ENCODE measurements around the gene MAEA. TPM values are rescaled to one million over a fixed set of nuclear protein-coding genes. Genes with fewer than 3 reads are reported as not detected.

MAEA gene
- total and polyA plus RNA-seq, 9 of the 15 experiments (the other 6 are each of a cell fraction or from before 2014, with no cell fraction given) = 2.1 to 86.5 (median 45.0) TPM

DNA sequence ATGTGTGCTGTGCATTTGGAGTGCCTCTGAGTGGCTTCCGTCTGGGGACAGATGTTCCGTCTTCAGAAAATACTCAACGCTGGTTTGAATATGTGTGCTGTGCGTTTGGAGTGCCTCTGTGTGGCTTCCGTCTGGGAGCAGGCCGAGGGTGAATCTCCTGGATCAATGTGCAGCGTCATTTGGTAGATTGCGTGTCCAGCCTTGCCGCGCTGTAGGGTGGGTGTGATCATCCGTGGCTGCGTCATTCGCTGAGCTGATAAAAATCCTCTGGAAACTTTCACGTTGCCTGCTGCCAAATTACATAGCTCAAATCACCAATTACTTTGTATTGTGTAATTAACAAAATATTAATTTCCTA, 69.4 kb downstream of the MAEA start:
- DNase-seq (ENCODE audit: extremely low read depth in 1 of 4, low spot score in 3 of 4) = no peak
- no peaks in the 10 kb centered on the region for H3K79me2 ChIP-seq (ENCODE audit: control insufficient read depth, insufficient read depth, low read length)
- ATAC-seq = no peak
- ChIA-PET CTCF (ENCODE audit: low intra/inter-chr PET ratio) (interaction anchor here (0.9 kb wide), 1 partner anchor 220 kb away, joined by 8 read pairs; no protein-coding TSS in a partner anchor), POLR2A (interaction anchor here (0.7 kb wide), 1 partner anchor 397 kb away, joined by 4 read pairs; no protein-coding TSS in a partner anchor)
- H3K27ac ChIP-seq (ENCODE audit: extremely low read depth, low read depth, low read length) = no peak overlapping the region
- H3K9ac ChIP-seq (ENCODE audit: insufficient read depth in 1 of 2, low read depth in 2 of 2, low read length in 2 of 2) = no peak overlapping the region
- peaks cover 4% of the 10 kb centered on the region; the same call in 1 of the 2 replicates for H4K20me1 ChIP-seq (replicated peaks; ENCODE audit: control insufficient read depth, insufficient read depth, low read length)
- intact Hi-C loops (cut with micrococcal nuclease) (loop anchor here (5.0 to 10.0 kb wide), 2 partner anchors 153 to 366 kb away; partner anchors contain the start of genes TACC3 and TMEM129), in situ Hi-C loops (cut with MboI) (no loop called here)
- WGBS (ENCODE audit: insufficient coverage, low coverage, missing lambda C conversion rate) = 64% methylated on average over 14 of the region's 14 CpGs
- peaks cover 5% of the 10 kb centered on the region for H3K9me1 ChIP-seq (ENCODE audit: control insufficient read depth, insufficient read depth, low read length)
- H3K4me1 ChIP-seq (replicated peaks in 1 of 2; ENCODE audit: control insufficient read depth in 2 of 2, insufficient read depth in 2 of 2, low read length in 2 of 2) = peaks cover 0 to 47% of the 10 kb centered on the region in 2 experiments; a peak in 2 of 5 replicates
- no TSS peak for BruUV-seq (replicated peaks)
- no peak overlapping the region for H2AFZ ChIP-seq (ENCODE audit: low read depth, low read length)
- H3K36me3 ChIP-seq (ENCODE audit: control insufficient read depth, insufficient read depth, low read length) = peaks cover 21% of the 10 kb centered on the region; the same call in 2 of the 3 replicates
- no peak overlapping the region for H3K4me3 ChIP-seq
- TF ChIP-seq CREM (IDR thresholded peaks at IDR 0.05; ENCODE audit: low read depth) = 0 out of 2 replicates have a peak, but pooled peaks have one; percentile 25
- no peak for TF ChIP-seq KDM2B (CRISPR knock-in tag; IDR thresholded peaks at IDR 0.05)
- TF ChIP-seq JUN (IDR thresholded peaks at IDR 0.05; ENCODE audit: borderline replicate concordance, low read depth, low read length) = no peak
- TF ChIP-seq JUN (CRISPR knock-in tag; IDR thresholded peaks at IDR 0.05; ENCODE audit: borderline replicate concordance) = no peak
- TF ChIP-seq FOSL1 (tag; conservative IDR thresholded peaks at IDR 0.05) = 0 out of 2 replicates have a peak, but pooled peaks have one; percentile 21
- no peak for TF ChIP-seq ZKSCAN8 (CRISPR knock-in tag; IDR thresholded peaks at IDR 0.05)
- no peak for TF ChIP-seq CC2D1A (IDR thresholded peaks at IDR 0.05)
- peak; percentile 46; the same call in 1 of the 2 replicates for TF ChIP-seq NFE2 (IDR thresholded peaks at IDR 0.05; ENCODE audit: low read depth)
- TF ChIP-seq YY1 (IDR thresholded peaks at IDR 0.05; ENCODE audit: borderline replicate concordance in 1 of 3, control insufficient read depth in 1 of 3, extremely low read depth in 1 of 3, insufficient read depth in 3 of 3, insufficient read length in 1 of 3, insufficient replicate concordance in 2 of 3, low read depth in 1 of 3, low read length in 2 of 3) = no peak
- TF ChIP-seq, protein P1, sequence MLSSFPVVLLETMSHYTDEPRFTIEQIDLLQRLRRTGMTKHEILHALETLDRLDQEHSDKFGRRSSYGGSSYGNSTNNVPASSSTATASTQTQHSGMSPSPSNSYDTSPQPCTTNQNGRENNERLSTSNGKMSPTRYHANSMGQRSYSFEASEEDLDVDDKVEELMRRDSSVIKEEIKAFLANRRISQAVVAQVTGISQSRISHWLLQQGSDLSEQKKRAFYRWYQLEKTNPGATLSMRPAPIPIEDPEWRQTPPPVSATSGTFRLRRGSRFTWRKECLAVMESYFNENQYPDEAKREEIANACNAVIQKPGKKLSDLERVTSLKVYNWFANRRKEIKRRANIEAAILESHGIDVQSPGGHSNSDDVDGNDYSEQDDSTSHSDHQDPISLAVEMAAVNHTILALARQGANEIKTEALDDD (IDR thresholded peaks at IDR 0.05) = no peak
- no peak for TF ChIP-seq BACH1 (tag; IDR thresholded peaks at IDR 0.05)
- TF ChIP-seq, protein P2, sequence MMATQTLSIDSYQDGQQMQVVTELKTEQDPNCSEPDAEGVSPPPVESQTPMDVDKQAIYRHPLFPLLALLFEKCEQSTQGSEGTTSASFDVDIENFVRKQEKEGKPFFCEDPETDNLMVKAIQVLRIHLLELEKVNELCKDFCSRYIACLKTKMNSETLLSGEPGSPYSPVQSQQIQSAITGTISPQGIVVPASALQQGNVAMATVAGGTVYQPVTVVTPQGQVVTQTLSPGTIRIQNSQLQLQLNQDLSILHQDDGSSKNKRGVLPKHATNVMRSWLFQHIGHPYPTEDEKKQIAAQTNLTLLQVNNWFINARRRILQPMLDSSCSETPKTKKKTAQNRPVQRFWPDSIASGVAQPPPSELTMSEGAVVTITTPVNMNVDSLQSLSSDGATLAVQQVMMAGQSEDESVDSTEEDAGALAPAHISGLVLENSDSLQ (IDR thresholded peaks at IDR 0.05) = no peak
- no peak for TF ChIP-seq ELF1 (tag; IDR thresholded peaks at IDR 0.05)
- TF ChIP-seq SRSF3 (IDR thresholded peaks at IDR 0.05; ENCODE audit: insufficient read depth, low read length) = no peak
- TF ChIP-seq, protein P3, sequence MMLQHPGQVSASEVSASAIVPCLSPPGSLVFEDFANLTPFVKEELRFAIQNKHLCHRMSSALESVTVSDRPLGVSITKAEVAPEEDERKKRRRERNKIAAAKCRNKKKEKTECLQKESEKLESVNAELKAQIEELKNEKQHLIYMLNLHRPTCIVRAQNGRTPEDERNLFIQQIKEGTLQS (IDR thresholded peaks at IDR 0.05) = peak; percentile 32; the same call in 1 of the 2 replicates
- TF ChIP-seq, protein P3 (CRISPR knock-in tag; conservative IDR thresholded peaks at IDR 0.05) = no peak
- H3K4me2 ChIP-seq (ENCODE audit: insufficient read depth, low read length) = no peak overlapping the region
- FAIRE-seq = no peak
- H3K27me3 ChIP-seq (ENCODE audit: control insufficient read depth in 2 of 2, insufficient read depth in 2 of 2, low read length in 2 of 2) = no peaks in the 10 kb centered on the region
- no peaks in the 10 kb centered on the region for H3K9me3 ChIP-seq (replicated peaks; ENCODE audit: control insufficient read depth, insufficient read depth, low read depth, low read length)
